Kidney epithelial cell (primary cell): ENCODE measurements around the gene GMPR. TPM values are rescaled to one million over a fixed set of nuclear protein-coding genes. Genes with fewer than 3 reads are reported as not detected.
A peak's percentile ranks its signal among the peaks of the same experiment; 100 is the strongest.

Experiments
- DNase-seq: peaks from one replicate; pipeline ENCODE4 v3.0.0-alpha.2; 2010; ENCODE audit warnings: low read depth
- H3K27me3 ChIP-seq: 2 replicates; pipeline ENCODE4 v1.6.0; 2011; ENCODE audit warnings: low read length; ENCODE audit not compliant: control insufficient read depth, insufficient read depth
- H3K36me3 ChIP-seq: 2 replicates; pipeline ENCODE4 v1.5.1; 2011; ENCODE audit warnings: low read length; ENCODE audit not compliant: control insufficient read depth, insufficient read depth
- H3K4me3 ChIP-seq: 2 replicates; pipeline ENCODE4 v1.5.1; 2011; ENCODE audit warnings: low read depth, mild to moderate bottlenecking, control low read depth, low read length
- total RNA-seq: library from RNA; depleted of rRNA; stranded (reverse); fragments of >200 nt; gene quantifications from 2 replicates; pipeline ENCODE4 v1.2.3, GENCODE V29; 2015
- TF ChIP-seq, protein P1 (sequence below): IDR thresholded peaks from 2 replicates; pipeline ENCODE4 v1.5.1; 2011; ENCODE audit warnings: mild to moderate bottlenecking, moderate library complexity, low read length, control low read depth, inconsistent platforms; ENCODE audit not compliant: insufficient read depth, poor library complexity, severe bottlenecking

Gene GMPR
- total RNA-seq, 1 donor from 2014 or later, result 2.5 TPM

DNA sequence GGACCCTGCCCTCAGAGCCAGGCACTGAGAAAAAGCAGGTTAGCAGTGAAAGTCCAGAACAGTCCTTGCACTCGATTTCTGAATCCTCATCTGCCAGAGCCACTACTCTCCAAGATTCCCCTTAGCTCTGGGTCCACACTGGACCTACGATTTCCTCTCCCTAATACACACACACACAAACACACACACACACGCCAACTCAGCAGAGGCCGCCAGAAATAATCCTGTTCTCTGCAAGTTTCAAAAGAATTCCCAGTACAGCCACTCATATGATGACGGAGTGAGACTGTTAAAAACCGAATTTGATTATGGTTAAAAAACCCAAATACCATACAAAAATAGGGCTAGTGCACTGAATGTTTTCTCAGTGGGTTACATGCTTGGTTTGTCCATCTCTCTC, 90.8 kb downstream of the GMPR start:
- no peak overlapping the region for H3K4me3 ChIP-seq
- TF ChIP-seq, protein P1, sequence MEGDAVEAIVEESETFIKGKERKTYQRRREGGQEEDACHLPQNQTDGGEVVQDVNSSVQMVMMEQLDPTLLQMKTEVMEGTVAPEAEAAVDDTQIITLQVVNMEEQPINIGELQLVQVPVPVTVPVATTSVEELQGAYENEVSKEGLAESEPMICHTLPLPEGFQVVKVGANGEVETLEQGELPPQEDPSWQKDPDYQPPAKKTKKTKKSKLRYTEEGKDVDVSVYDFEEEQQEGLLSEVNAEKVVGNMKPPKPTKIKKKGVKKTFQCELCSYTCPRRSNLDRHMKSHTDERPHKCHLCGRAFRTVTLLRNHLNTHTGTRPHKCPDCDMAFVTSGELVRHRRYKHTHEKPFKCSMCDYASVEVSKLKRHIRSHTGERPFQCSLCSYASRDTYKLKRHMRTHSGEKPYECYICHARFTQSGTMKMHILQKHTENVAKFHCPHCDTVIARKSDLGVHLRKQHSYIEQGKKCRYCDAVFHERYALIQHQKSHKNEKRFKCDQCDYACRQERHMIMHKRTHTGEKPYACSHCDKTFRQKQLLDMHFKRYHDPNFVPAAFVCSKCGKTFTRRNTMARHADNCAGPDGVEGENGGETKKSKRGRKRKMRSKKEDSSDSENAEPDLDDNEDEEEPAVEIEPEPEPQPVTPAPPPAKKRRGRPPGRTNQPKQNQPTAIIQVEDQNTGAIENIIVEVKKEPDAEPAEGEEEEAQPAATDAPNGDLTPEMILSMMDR, result no peak
- no peak for DNase-seq
- H3K36me3 ChIP-seq, result no peaks in the 10 kb centered on the region
- no peaks in the 10 kb centered on the region for H3K27me3 ChIP-seq

DNA sequence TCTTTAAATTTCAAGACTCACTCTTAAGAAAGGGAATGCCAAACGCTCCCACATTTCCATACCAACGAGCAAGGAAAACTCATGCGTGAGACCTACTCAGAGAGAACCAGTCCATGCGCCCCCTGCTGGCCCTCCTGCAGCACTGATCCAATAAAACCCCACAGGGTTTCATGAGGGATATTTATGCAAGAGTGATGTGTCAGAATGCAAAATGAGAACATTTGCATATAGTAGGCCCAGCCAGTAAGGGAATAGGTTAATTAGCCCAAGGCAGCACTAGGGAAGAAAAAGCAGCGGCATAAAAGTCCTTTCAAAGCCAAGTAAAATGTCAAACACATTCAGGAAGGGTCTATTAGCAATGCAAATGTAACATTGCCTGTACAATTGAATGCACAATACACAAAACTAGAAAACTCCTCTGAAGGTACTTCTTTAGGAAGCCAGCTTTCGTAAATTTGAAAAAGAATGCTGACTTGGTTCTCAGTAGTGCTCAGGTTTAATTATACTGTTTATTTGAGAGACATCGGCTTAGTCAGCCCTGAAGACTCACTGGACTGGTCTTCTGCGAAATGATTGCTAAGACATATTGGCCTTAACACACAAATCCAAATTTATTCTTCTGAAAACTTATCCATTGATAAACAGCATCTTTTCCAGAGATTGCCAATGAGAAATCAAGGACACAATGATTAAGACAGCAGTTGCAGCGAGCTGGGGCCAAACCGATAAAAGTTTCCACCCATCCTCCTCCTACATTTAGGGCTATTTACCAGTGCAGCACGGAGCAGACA, 93.2 kb downstream of the GMPR start:
- no peaks in the 10 kb centered on the region for H3K36me3 ChIP-seq
- TF ChIP-seq, protein P1, result peak; percentile 94
- DNase-seq, result no peak
- no peak overlapping the region for H3K4me3 ChIP-seq
- no peaks in the 10 kb centered on the region for H3K27me3 ChIP-seq

DNA sequence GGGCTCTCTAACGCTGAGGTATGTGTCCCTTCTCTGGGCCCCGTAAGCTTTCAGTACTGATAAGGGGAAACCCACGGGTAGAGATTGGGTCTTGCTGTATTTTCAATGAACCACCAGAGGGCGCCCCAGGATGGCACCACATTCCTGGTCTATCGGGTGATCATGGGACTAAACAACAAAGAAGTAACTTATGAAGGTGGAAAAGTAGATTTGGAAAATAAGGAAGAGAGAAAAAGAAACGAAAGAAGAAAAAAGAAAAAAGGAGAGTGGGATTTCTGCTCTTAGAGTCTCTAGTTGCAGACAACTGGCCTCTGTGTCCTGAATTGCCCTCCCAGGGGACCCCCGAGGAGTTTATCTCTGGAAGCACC, 93.8 kb downstream of the GMPR start:
- H3K4me3 ChIP-seq, result no peak overlapping the region
- no peaks in the 10 kb centered on the region for H3K36me3 ChIP-seq
- TF ChIP-seq, protein P1, result peak; percentile 92
- no peak for DNase-seq
- no peaks in the 10 kb centered on the region for H3K27me3 ChIP-seq

DNA sequence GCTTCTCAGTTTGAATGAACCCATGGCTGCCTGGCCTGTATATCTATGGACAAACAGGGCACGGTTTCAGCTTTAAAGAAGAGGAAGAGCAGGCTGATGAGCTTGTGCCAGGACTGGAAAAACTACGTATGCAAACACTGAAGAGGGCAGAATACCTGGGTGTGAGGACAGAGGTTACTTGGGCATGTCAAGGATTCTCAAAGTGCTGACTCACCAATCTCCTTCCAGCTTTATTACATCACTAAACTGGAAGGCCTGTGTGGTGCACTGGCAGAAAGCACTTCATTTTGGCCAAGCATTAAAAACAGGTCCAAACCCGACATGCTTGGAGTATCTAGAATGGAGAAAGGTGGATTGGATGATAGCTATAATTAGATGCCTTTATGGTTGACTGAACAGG, 95.2 kb downstream of the GMPR start:
- TF ChIP-seq, protein P1, result no peak
- H3K4me3 ChIP-seq, result no peak overlapping the region
- no peaks in the 10 kb centered on the region for H3K27me3 ChIP-seq
- no peaks in the 10 kb centered on the region for H3K36me3 ChIP-seq
- no peak for DNase-seq

DNA sequence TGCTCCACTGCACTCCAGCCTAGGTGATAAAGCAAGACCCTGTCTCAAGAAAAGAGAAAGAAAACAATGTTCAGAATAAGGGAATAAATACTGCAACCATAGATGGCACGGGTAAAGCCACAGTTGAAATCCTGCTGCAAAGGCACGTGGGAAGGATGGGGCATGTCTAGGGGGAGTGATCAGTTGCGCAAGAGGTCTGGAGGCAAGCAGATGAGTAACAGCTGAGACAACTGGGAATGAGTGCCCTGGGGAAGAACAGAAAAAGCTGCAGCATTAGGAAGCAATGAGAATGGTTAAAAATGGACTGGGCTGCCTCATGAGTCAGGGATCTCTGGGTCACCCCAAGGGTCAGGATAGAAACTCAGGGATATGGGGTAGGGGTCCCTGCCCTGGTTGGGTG, 96.3 kb downstream of the GMPR start:
- Histone ChIP-seq H3K27me3 (no peaks in the 10 kb centered on the region), H3K36me3 (no peaks in the 10 kb centered on the region), H3K4me3 (no peak overlapping the region)
- DNase-seq, result no peak
- TF ChIP-seq, protein P1, result no peak

DNA sequence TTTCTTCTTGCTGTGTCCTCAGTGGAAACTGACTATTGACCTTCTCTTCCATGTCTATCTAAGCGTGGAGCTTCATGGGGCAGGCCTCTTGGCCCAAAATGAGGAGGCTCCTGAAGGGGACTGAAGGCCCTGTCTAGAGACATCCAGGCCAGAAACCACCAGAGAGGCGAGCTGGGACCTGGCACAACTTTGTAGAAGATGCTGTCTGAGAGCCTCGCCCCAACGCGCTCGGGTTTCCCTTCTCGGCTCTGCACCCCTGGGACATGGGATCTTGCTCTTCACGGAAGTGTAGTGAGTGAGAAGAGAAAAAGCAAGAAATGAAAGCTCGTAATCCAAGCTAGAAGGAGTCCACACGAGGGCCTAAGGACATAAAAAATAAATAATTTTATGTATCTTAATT, 96.8 kb downstream of the GMPR start:
- Histone ChIP-seq H3K27me3 (no peaks in the 10 kb centered on the region), H3K36me3 (no peaks in the 10 kb centered on the region), H3K4me3 (no peak overlapping the region)
- DNase-seq, result no peak
- TF ChIP-seq, protein P1, result no peak
